HCT116 (cell line): ENCODE measurements around the gene ICAM1. TPM values are rescaled to one million over a fixed set of nuclear protein-coding genes. Genes with fewer than 3 reads are reported as not detected.

ENCODE experiments used
- ATAC-seq: fragments of 200-7000 bp; cut with Tn5 transposase; 2 replicates; pipeline ENCODE4 v1.9.1; 2020; ENCODE audit warnings: mild to moderate bottlenecking, moderate library complexity
- BruUV-seq: library from RNA; stranded (reverse); fragments of 400-500 nt; replicated peaks from 2 replicates; lab custom pipeline; 2021; lab: Mats Ljungman, UMichigan
- CTCF ChIA-PET: fragments of 300-600 bp; sonication (Branson Sonifier 250); formaldehyde crosslinking; loops from one replicate; lab custom pipeline; 2021; ENCODE audit warnings: antibody characterized with exemption; lab: Charles Lee
- POLR2A ChIA-PET: fragments of 300-600, 350-600 bp; sonication (Branson Sonifier 250); formaldehyde crosslinking; loops from one replicate; lab custom pipeline; 2021; ENCODE audit warnings: antibody characterized with exemption; lab: Charles Lee
- RAD21 ChIA-PET, 2 experiments: fragments of 300-600 bp; sonication (Branson Sonifier 250); formaldehyde crosslinking; loops; one replicate each; lab custom pipeline; 2023; ENCODE audit warnings: low total read pairs in 2 of 2; ENCODE audit not compliant: uncharacterized antibody in 2 of 2, unreplicated experiment in 2 of 2, low non-redundant PET in 1 of 2; lab: Charles Lee
- DNase-seq: peaks from one replicate; pipeline ENCODE4 v3.0.0-alpha.2; 2010; ENCODE audit warnings: low read depth, low spot score
- H2AFZ ChIP-seq: fragments of 200-600 bp; shearing (Covaris generic), sonication (generic); 2 replicates; pipeline ENCODE4 v1.6.1; 2017; ENCODE audit warnings: low read depth, mixed run types, mixed read lengths, antibody characterized with exemption, low read length; ENCODE audit not compliant: poor library complexity, severe bottlenecking
- H3K27ac ChIP-seq: 2 replicates; pipeline ENCODE4 v1.5.1; 2012; ENCODE audit warnings: low read depth, low read length
- H3K27me3 ChIP-seq: fragments of 200-600 bp; sonication (generic); 2 replicates; pipeline ENCODE4 v1.6.1; 2016; ENCODE audit warnings: mixed run types, low read length, mixed read lengths; ENCODE audit not compliant: insufficient read depth
- H3K36me3 ChIP-seq, 2 experiments: fragments of 200-500 bp in 1 of 2; fragments of 200-600 bp in 1 of 2; sonication (Bioruptor generic) in 1 of 2; sonication (generic) in 1 of 2; 2 replicates each; pipeline versions ENCODE4 v1.5.1 to v1.6.1; 2014 to 2016; ENCODE audit warnings: low read length in 2 of 2, inconsistent platforms in 1 of 2, mixed read lengths in 1 of 2, mixed run types in 1 of 2; ENCODE audit not compliant: insufficient read depth in 2 of 2, control insufficient read depth in 1 of 2
- H3K4me1 ChIP-seq, 2 experiments: fragments of 200-600 bp in 1 of 2; sonication (generic) in 1 of 2; 2 replicates each; pipeline versions ENCODE4 v1.5.1 to v1.6.1; 2012 to 2017; ENCODE audit warnings: low read length in 2 of 2, inconsistent platforms in 1 of 2, mild to moderate bottlenecking in 1 of 2, mixed read lengths in 1 of 2, mixed run types in 1 of 2, moderate library complexity in 1 of 2; ENCODE audit not compliant: insufficient read depth in 2 of 2, control insufficient read depth in 1 of 2
- H3K4me2 ChIP-seq: fragments of 200-600 bp; sonication (generic); 2 replicates; pipeline ENCODE4 v1.6.1; 2017; ENCODE audit warnings: mixed run types, low read length, mixed read lengths
- H3K4me3 ChIP-seq, 2 experiments: fragments of 200-600 bp in 1 of 2; sonication (generic) in 1 of 2; replicated peaks in 1 of 2; 2 replicates each; pipeline ENCODE4 v1.5.1; 2011 to 2016; ENCODE audit warnings: low read length in 2 of 2, control low read depth in 1 of 2, low read depth in 1 of 2, mild to moderate bottlenecking in 1 of 2, mixed read lengths in 1 of 2, mixed run types in 1 of 2
- H3K79me2 ChIP-seq: fragments of 200-600 bp; sonication (generic); 2 replicates; pipeline ENCODE4 v1.6.1; 2017; ENCODE audit warnings: mild to moderate bottlenecking, mixed run types, low read length, moderate library complexity, mixed read lengths; ENCODE audit not compliant: insufficient read depth
- H3K9ac ChIP-seq: fragments of 200-600 bp; sonication (generic); 2 replicates; pipeline ENCODE4 v1.6.1; 2016; ENCODE audit warnings: low read length, mixed read lengths
- H3K9me2 ChIP-seq: fragments of 200-600 bp; sonication (generic), shearing (Covaris generic); 2 replicates; pipeline ENCODE4 v1.6.1; 2017; ENCODE audit warnings: mixed run types, mild to moderate bottlenecking, moderate library complexity; ENCODE audit not compliant: insufficient read depth
- H3K9me3 ChIP-seq, 2 experiments: fragments of 200-500 bp in 1 of 2; fragments of 200-600 bp in 1 of 2; sonication (Bioruptor generic) in 1 of 2; sonication (generic) in 1 of 2; 2 replicates each; pipeline ENCODE4 v1.6.1; 2014 to 2017; ENCODE audit warnings: low read length in 2 of 2, mixed read lengths in 2 of 2, inconsistent platforms in 1 of 2, low read depth in 1 of 2, mild to moderate bottlenecking in 1 of 2, mixed run types in 1 of 2, moderate library complexity in 1 of 2; ENCODE audit not compliant: control insufficient read depth in 1 of 2, insufficient read depth in 1 of 2
- H4K20me1 ChIP-seq: fragments of 200-600 bp; sonication (generic), shearing (Covaris generic); 2 replicates; pipeline ENCODE4 v1.6.1; 2017; ENCODE audit warnings: mixed run types, mild to moderate bottlenecking, moderate library complexity; ENCODE audit not compliant: insufficient read depth
- CBX3 ChIP-seq: IDR thresholded peaks from 2 replicates; pipeline ENCODE4 v1.6.1; 2012; ENCODE audit warnings: low read depth
- CEBPB ChIP-seq: IDR thresholded peaks from 2 replicates; pipeline ENCODE4 v1.6.1; 2012; ENCODE audit warnings: low read depth
- EGR1 ChIP-seq: IDR thresholded peaks from 2 replicates; pipeline ENCODE4 v1.6.1; 2012; ENCODE audit warnings: low read depth
- ELF1 ChIP-seq: IDR thresholded peaks from 2 replicates; pipeline ENCODE4 v1.6.1; 2012; ENCODE audit warnings: low read depth, borderline replicate concordance
- EZH2 ChIP-seq: fragments of 200-600 bp; sonication (generic); IDR thresholded peaks from 2 replicates; pipeline ENCODE4 v1.6.1; 2017; ENCODE audit warnings: antibody characterized with exemption, mixed run types
- EZH2phosphoT487 ChIP-seq: fragments of 200-600 bp; IDR thresholded peaks from 2 replicates; pipeline ENCODE4 v1.6.1; 2018; ENCODE audit warnings: antibody characterized with exemption, borderline replicate concordance
- FOSL1 ChIP-seq: IDR thresholded peaks from 2 replicates; pipeline ENCODE4 v1.6.1; 2012; ENCODE audit warnings: low read depth
- JUND ChIP-seq: IDR thresholded peaks from 2 replicates; pipeline ENCODE4 v1.6.1; 2012
- POLR2AphosphoS5 ChIP-seq: IDR thresholded peaks from 2 replicates; pipeline ENCODE4 v1.6.1; 2011; ENCODE audit warnings: mild to moderate bottlenecking, low read depth, low read length, moderate library complexity
- RAD21 ChIP-seq: IDR thresholded peaks from 2 replicates; pipeline ENCODE4 v1.6.1; 2012; ENCODE audit warnings: low read depth, mild to moderate bottlenecking
- SP1 ChIP-seq: IDR thresholded peaks from 2 replicates; pipeline ENCODE4 v1.6.1; 2012; ENCODE audit warnings: low read depth
- SRF ChIP-seq: IDR thresholded peaks from 2 replicates; pipeline ENCODE4 v1.6.1; 2012; ENCODE audit warnings: low read depth
- TCF7L2 ChIP-seq: IDR thresholded peaks from 2 replicates; pipeline ENCODE4 v1.7.0; 2011; ENCODE audit warnings: borderline replicate concordance, inconsistent platforms; ENCODE audit not compliant: insufficient read depth, insufficient read length; ENCODE audit errors: extremely low read depth
- YY1 ChIP-seq: IDR thresholded peaks from 2 replicates; pipeline ENCODE4 v1.6.1; 2011; ENCODE audit warnings: low read length, low read depth, moderate library complexity, mild to moderate bottlenecking; ENCODE audit not compliant: insufficient replicate concordance; ENCODE audit errors: extremely low read depth
- ZNF274 ChIP-seq: fragments of 200-500 bp; sonication (Bioruptor generic); IDR thresholded peaks from 2 replicates; pipeline ENCODE4 v1.6.1; 2014; ENCODE audit warnings: mild to moderate bottlenecking, low read depth, low read length, inconsistent platforms
- intact Hi-C: fragments of 100-400 bp; cut with micrococcal nuclease; formaldehyde crosslinking; loops from 2 replicates; pipeline ENCODE4 v1.10.0; 2022
- total RNA-seq: library from RNA; stranded (reverse); gene quantifications from one replicate; pipeline ENCODE4 v1.2.1, GENCODE V29; 2021; ENCODE audit not compliant: unreplicated experiment
- TF ChIP-seq, protein P1 (sequence below): IDR thresholded peaks from 2 replicates; pipeline ENCODE4 v1.6.1; 2012
- TF ChIP-seq, protein P2 (sequence below): IDR thresholded peaks from 2 replicates; pipeline ENCODE4 v1.6.1; 2012
- TF ChIP-seq, protein P3 (sequence below), 3 experiments: fragments of 200-600 bp in 1 of 3; sonication (generic) in 1 of 3; IDR thresholded peaks in 2 of 3; conservative IDR thresholded peaks in 1 of 3; 2 replicates each; pipeline ENCODE4 v1.5.1; 2012 to 2017; ENCODE audit warnings: low read depth in 2 of 3, low read length in 2 of 3, antibody characterized with exemption in 1 of 3, borderline replicate concordance in 1 of 3, control low read depth in 1 of 3, mild to moderate bottlenecking in 1 of 3, mixed read lengths in 1 of 3, mixed run types in 1 of 3, moderate library complexity in 1 of 3; ENCODE audit not compliant: insufficient read depth in 1 of 3
- TF ChIP-seq, protein P4 (sequence below): IDR thresholded peaks from 2 replicates; pipeline ENCODE4 v1.6.1; 2011; ENCODE audit warnings: mild to moderate bottlenecking, low read length, moderate library complexity; ENCODE audit not compliant: insufficient replicate concordance; ENCODE audit errors: extremely low read depth
- TF ChIP-seq, protein P5 (sequence below): IDR thresholded peaks from 2 replicates; pipeline ENCODE4 v1.6.1; 2012; ENCODE audit warnings: low read depth

The ICAM1 gene
- total RNA-seq, 1 experiment from 2014 or later: 5.0 TPM

DNA sequence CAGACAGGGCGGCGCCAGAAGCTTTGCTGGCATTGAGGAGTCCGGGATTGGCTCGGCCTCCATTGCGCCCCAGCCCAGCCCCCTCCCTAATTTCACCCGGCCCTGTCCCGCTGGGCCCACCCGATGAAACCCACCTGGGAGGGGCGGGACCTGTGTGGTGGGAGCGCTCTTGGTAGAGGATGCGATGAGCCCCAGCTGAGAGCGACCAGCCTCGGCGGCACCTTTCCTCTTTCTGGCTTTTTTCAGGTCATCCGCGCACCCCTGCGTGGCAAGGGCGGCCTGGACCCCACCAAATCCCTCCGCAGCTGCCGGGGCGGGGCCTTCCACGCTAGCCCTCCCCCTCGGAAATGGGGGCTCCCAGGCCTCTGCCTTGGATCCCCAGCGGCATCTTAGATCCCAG is 38.5 kb downstream of the ICAM1 start, which contains the start of gene ZGLP1:
TSS of gene ZGLP1 (minus strand) at position 393 of the 400 bp plus-strand sequence.
- no peak for ATAC-seq
- ChIA-PET CTCF (no interaction called here), POLR2A (no interaction called here), RAD21 (no interaction called here)
- no TSS peak for BruUV-seq
- Histone ChIP-seq H3K36me3 (no peaks in the 10 kb centered on the region), H3K9me2 (no peaks in the 10 kb centered on the region), H4K20me1 (no peaks in the 10 kb centered on the region), H3K27me3 (no peaks in the 10 kb centered on the region), H3K79me2 (no peaks in the 10 kb centered on the region), H3K27ac (no peak within 1 kb of the TSS), H2AFZ (no peak within 1 kb of the TSS), H3K4me1 (peaks cover 1 to 2% of the 10 kb centered on the region in 2 experiments; a peak in 3 of 4 replicates), H3K9ac (no peak within 1 kb of the TSS), H3K4me3 (no peak within 1 kb of the TSS), H3K9me3 (no peaks in the 10 kb centered on the region), H3K4me2 (no peak within 1 kb of the TSS)
- DNase-seq: no peak
- no peak for TF ChIP-seq JUND
- no peak for TF ChIP-seq TCF7L2
- TF ChIP-seq EZH2phosphoT487: no peak
- TF ChIP-seq EGR1: no peak
- TF ChIP-seq POLR2AphosphoS5: no peak
- no peak for TF ChIP-seq SRF
- TF ChIP-seq YY1: no peak
- TF ChIP-seq, protein P1, sequence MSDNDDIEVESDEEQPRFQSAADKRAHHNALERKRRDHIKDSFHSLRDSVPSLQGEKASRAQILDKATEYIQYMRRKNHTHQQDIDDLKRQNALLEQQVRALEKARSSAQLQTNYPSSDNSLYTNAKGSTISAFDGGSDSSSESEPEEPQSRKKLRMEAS: no peak
- TF ChIP-seq ELF1: no peak
- no peak for TF ChIP-seq CBX3
- TF ChIP-seq ZNF274: no peak
- TF ChIP-seq, protein P2, sequence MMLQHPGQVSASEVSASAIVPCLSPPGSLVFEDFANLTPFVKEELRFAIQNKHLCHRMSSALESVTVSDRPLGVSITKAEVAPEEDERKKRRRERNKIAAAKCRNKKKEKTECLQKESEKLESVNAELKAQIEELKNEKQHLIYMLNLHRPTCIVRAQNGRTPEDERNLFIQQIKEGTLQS: no peak
- no peak for TF ChIP-seq SP1
- TF ChIP-seq FOSL1: no peak
- TF ChIP-seq CEBPB: no peak
- TF ChIP-seq EZH2: no peak
- no peak for TF ChIP-seq RAD21
- TF ChIP-seq, protein P3, sequence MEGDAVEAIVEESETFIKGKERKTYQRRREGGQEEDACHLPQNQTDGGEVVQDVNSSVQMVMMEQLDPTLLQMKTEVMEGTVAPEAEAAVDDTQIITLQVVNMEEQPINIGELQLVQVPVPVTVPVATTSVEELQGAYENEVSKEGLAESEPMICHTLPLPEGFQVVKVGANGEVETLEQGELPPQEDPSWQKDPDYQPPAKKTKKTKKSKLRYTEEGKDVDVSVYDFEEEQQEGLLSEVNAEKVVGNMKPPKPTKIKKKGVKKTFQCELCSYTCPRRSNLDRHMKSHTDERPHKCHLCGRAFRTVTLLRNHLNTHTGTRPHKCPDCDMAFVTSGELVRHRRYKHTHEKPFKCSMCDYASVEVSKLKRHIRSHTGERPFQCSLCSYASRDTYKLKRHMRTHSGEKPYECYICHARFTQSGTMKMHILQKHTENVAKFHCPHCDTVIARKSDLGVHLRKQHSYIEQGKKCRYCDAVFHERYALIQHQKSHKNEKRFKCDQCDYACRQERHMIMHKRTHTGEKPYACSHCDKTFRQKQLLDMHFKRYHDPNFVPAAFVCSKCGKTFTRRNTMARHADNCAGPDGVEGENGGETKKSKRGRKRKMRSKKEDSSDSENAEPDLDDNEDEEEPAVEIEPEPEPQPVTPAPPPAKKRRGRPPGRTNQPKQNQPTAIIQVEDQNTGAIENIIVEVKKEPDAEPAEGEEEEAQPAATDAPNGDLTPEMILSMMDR (IDR thresholded peaks at IDR 0.05 in 2 of 3, conservative IDR thresholded peaks at IDR 0.05 in 1 of 3; ENCODE audit: borderline replicate concordance in 1 of 3, insufficient read depth in 1 of 3, low read depth in 2 of 3, low read length in 2 of 3): no peak
- TF ChIP-seq, protein P4, sequence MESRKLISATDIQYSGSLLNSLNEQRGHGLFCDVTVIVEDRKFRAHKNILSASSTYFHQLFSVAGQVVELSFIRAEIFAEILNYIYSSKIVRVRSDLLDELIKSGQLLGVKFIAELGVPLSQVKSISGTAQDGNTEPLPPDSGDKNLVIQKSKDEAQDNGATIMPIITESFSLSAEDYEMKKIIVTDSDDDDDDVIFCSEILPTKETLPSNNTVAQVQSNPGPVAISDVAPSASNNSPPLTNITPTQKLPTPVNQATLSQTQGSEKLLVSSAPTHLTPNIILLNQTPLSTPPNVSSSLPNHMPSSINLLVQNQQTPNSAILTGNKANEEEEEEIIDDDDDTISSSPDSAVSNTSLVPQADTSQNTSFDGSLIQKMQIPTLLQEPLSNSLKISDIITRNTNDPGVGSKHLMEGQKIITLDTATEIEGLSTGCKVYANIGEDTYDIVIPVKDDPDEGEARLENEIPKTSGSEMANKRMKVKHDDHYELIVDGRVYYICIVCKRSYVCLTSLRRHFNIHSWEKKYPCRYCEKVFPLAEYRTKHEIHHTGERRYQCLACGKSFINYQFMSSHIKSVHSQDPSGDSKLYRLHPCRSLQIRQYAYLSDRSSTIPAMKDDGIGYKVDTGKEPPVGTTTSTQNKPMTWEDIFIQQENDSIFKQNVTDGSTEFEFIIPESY: no peak
- TF ChIP-seq, protein P5, sequence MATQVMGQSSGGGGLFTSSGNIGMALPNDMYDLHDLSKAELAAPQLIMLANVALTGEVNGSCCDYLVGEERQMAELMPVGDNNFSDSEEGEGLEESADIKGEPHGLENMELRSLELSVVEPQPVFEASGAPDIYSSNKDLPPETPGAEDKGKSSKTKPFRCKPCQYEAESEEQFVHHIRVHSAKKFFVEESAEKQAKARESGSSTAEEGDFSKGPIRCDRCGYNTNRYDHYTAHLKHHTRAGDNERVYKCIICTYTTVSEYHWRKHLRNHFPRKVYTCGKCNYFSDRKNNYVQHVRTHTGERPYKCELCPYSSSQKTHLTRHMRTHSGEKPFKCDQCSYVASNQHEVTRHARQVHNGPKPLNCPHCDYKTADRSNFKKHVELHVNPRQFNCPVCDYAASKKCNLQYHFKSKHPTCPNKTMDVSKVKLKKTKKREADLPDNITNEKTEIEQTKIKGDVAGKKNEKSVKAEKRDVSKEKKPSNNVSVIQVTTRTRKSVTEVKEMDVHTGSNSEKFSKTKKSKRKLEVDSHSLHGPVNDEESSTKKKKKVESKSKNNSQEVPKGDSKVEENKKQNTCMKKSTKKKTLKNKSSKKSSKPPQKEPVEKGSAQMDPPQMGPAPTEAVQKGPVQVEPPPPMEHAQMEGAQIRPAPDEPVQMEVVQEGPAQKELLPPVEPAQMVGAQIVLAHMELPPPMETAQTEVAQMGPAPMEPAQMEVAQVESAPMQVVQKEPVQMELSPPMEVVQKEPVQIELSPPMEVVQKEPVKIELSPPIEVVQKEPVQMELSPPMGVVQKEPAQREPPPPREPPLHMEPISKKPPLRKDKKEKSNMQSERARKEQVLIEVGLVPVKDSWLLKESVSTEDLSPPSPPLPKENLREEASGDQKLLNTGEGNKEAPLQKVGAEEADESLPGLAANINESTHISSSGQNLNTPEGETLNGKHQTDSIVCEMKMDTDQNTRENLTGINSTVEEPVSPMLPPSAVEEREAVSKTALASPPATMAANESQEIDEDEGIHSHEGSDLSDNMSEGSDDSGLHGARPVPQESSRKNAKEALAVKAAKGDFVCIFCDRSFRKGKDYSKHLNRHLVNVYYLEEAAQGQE: no peak
- intact Hi-C loops: no loop called here
